ENCODE measurements around the gene MSX2.

The MSX2 gene

GRCh38 chr5:174724484-174725260 lies at the start of gene MSX2:
TSS of gene MSX2 (plus strand) at chr5:174724582. CDS start at chr5:174724660, 78 bp downstream.
- peak; percentile 92 for DNase-seq (ENCODE audit: low spot score)

DNA sequence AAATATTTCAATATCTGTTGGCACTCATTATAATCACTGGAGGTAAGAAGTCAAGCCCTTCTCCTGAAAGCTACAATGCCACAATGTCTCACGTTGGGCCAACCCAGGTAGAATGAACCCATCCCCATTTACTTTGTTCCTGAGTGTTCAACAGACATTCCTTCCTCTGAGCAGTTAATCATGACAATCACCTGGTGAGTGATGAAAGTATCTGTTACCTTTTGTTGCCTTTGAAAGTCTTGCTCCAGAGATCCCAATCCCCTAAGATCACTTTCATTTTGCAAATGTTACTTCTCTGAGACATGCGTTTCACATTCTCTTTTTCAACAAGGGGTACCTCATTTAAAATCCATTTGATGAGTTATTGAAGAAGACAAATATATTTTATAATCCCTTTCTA lies 49.3 kb upstream of the MSX2 start:
- DNase-seq (ENCODE audit: low spot score), result no peak

GRCh38 chr5:174675916-174676315 lies 48.5 kb upstream of the MSX2 start:
- DNase-seq (ENCODE audit: low spot score), result no peak

GRCh38 chr5:174678107-174678506 lies 46.3 kb upstream of the MSX2 start:
- DNase-seq (ENCODE audit: low spot score), result no peak

DNA sequence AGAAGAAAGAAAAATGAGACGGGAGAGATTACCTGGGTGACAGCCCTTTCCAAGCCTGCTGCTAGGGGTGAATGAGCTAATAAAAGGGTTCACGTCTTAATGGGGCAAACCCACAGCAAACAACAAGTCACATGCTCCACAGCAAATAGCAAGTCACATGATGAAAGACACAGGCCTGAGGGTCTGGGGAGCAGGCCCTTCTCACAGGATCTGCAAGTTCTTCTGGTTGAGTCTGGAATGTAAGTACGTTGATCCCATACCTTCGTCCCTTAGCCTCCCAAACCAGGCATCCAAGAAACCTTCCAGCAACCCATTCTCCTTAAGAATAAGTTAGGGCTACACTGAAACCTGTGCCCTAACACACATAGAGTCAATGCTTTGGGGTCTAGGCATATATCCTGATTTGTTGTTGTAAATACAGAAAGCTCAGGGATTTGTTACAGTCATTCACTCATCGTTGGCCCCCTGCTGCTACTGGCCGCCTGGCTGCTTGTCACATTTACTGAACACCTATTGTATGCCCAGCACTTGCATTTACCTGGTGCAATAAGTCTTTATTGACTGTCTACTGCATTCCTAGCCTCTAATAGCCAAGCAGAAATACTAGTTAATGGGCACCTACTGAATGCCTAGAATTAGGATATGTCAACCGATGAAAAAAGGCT lies 43.3 kb upstream of the MSX2 start:
- no peak for DNase-seq (ENCODE audit: low spot score)

- no peak for DNase-seq (ENCODE audit: low spot score)
These were observed 36.9 kb upstream of the MSX2 start for GRCh38 chr5:174687503-174687902.

- no peak for DNase-seq (ENCODE audit: low spot score)
These were observed 35.7 kb upstream of the MSX2 start for GRCh38 chr5:174688441-174689354.

DNA sequence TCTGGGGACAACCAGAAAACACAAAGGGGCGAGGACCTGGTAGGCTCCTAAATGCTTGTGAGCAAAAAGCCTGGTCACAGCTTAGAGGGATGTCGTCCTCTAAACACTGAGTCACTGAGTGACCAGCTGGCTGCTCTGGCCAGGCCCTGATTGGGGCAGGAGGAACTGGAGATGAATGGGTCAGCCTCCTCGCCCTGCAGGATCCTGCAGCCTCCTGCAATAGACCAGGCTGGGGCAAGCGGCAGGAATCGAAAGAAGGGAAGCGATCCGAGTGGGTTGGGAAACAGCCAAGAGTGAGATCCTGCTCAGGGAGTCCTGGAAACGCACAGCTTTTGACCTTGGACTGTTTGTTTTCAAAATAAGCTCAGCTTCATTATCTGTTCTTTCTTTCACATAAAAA lies 34.1 kb upstream of the MSX2 start:
- no peak for DNase-seq (ENCODE audit: low spot score)

DNA sequence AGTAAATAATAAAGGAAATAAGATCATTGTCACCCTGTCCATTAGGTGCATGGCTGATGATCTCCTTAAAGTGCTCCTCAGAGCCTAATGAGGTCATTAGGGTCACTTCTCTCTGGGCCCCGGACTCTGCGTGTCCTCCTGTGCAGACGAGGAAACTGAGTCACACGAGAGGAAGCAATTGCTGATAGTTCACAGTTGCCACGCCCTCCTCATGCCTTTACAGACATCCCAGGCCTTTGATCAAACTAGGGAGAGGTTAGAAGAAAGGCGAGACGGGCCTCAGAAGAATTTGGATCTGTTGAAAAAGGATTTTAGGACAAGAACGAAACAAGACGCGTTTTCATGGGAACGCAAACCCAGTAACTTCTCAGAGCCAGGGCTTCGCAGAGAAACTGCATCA lies 32.0 kb upstream of the MSX2 start:
- DNase-seq (ENCODE audit: low spot score), result no peak

- no peak for DNase-seq (ENCODE audit: low spot score)
These were observed 31.4 kb upstream of the MSX2 start for GRCh38 chr5:174692982-174693422.

DNA sequence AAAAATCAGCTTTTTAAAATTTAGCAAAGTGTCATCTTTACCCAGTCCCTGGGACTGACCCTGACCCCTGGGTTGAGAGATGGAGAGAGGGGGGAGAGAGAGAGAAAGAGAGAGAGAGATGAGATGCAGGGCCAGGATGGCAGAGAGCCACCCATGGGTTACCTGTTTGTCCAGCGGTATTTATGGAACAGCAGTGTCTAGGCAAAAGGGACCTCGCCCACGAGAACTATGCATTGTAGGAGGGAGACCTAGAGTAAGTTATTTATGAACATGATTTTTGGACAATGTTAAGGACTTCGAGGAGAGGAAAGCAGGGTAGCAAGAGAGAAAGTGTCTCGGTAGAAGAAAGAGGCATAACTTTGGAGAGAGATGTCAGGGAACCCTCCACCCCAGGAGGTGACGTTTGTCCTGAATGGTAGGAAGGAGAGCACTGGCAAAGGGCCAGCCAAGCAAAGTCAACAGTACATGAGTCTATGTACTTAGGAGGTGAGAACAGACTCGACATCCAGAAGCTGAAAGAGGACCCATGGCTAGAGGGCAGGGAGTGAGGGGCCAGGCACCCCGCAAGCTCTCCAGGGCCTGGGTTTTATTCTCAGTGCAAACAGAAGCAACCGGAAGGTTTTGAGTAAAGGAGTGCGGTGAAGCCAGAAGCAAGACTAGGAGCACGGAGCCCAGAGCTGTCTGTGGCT lies 30.5 kb upstream of the MSX2 start:
- no peak for DNase-seq (ENCODE audit: low spot score)

DNA sequence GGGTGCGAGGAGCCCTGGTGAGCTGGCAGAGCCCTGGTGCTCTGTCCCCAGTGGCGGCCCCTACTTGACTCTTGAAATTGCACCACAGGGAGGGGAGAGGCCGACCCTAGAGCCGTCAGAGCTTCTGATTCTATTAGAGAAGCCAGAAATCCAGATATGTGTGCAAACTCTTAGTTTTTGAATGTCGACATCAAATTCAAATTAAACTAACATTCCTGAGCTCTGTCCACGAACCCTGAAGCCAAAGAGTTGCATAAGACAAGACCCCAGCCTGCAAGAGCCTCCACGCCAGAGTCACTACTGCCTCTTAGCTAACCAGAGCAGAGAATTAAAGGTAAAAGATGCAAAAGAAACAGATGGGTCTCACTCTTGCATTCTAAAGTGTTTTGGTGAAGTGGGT lies 29.8 kb upstream of the MSX2 start:
- DNase-seq (ENCODE audit: low spot score), result no peak

- no peak for DNase-seq (ENCODE audit: low spot score)
These were observed 26.2 kb upstream of the MSX2 start for GRCh38 chr5:174698156-174698555.

DNA sequence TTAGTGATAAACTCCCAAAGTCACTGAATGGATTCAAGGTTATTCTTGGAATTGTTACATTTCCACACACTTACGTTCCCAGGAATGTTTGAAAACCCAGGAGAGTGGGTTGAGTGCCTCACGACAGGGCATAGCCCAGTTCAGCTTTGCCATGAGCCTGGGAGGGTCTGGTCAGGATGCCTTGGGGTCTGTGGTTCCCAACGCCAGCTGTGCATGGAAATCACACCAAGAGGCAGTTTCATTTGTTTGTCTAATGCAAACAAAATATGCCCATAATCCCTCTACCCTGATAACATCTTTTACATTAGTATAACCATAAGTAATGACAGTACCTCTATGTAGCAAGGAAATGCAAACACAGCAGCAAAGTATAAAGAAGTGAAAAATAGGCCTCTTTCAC lies 25.3 kb upstream of the MSX2 start:
- DNase-seq (ENCODE audit: low spot score), result no peak

DNA sequence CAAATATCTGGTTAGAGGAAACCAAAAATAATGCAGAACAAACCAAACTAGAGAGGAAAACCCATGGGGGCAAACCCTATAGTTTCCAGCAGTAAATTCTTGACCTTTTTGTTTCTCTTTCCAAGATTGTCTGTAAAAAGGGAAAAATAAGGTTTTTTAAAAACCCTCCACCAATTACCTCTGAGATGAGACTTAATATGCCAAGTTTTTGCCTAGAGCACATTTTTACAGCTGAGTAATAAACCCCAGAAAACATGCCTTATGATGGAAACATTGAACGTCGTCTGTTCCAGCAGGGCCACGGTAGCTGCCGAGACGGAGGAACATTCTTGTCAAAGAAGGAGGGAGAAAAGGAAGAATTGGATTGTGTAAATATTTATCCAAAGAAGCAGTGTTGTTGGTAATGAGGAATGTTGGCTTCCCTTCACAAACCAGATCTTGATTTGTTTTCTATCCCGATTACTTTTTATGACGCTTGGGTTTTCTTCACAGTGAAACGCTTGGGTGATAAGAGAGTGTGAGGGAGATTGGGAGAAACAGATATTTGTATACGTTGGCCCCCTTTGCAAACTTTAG lies 17.3 kb upstream of the MSX2 start:
- no peak for DNase-seq (ENCODE audit: low spot score)

- no peak for DNase-seq (ENCODE audit: low spot score)
These were observed 16.7 kb upstream of the MSX2 start for GRCh38 chr5:174707671-174708070.

DNA sequence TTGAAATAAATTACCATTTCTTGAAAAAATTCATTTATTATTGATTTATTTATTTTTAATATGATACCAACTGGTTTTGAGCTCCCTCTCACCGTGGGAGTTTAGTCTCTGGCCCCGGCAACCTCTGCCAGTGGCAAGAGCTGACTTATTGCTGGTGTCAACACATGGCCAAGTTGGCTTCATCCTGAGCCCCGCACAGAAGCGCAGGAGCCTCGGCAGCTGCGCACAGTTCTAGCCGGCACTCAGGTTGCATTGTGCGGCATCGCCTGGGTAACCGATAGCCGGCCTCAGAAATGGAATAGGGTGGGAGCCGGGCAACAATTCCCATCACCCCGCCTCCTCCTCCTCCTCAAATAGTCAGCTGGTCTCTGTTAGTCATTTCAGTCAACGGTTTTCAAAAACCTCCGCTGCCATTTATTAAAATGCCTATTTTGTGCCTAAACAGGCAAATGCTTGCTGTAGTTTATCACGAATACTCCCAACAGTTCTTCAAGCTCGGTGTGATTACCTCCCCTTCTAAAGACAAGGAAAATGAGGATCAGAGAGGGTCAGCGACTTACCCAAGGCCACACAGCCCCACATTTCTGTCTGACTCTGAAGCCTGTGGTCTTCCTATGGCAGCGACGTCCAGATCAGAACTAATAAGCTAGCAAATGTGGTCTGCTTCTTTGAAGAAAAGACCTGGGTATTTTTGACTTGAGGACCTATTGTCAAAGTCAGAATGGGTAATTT lies 15.7 kb upstream of the MSX2 start:
- no peak for DNase-seq (ENCODE audit: low spot score)

- DNase-seq (ENCODE audit: low spot score), result no peak
These were observed 9.6 kb upstream of the MSX2 start for GRCh38 chr5:174714751-174715150.

GRCh38 chr5:174715804-174716203 lies 8.6 kb upstream of the MSX2 start:
- DNase-seq (ENCODE audit: low spot score), result no peak

DNA sequence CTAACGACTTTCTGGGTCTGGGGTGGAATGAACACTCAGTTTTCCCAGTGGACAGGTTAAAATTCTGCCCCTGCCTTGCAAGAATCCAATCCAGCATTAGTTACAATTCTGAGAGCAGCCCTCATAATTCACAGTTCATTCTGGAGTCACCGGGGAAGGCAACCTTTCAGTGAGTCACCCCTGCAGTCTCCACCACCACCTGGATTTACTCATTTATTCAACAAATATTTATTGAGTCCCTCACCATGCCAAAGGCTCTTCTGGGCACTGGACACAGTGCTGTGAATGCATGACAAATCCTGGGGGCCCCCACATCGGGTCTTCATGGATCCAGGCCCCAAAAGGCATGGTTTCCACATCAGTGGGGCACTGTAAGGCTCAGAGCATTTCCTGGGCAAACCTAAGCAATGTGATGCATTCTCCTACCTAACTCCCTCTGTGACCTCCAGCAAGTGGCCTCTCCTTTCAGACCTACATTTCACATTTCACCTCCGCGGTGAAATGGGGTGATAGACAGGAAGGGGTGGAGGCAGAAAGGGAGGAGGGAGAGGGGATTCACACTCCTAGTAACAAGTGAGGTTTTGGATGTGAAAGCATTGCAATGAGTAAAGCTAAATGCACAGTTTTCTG lies 6.4 kb upstream of the MSX2 start:
- DNase-seq (ENCODE audit: low spot score), result no peak

Data from GM03348 (cell line).